Measurements from ENCODE around the gene TRHDE. TPM values are rescaled to one million over a fixed set of nuclear protein-coding genes. Genes with fewer than 3 reads are reported as not detected.

Gene TRHDE
- total and polyA plus RNA-seq, 2 donors (not counting 3 experiments of a cell fraction or from before 2014, with no cell fraction given): not detected

GRCh38 chr12:72509891-72510290, 237.7 kb downstream of the TRHDE start:
- H3K79me2 ChIP-seq (ENCODE audit: control insufficient read depth, insufficient read depth, low read length): no peaks in the 10 kb centered on the region
- no peaks in the 10 kb centered on the region for H3K9me1 ChIP-seq (replicated peaks; ENCODE audit: control insufficient read depth, extremely low read depth, insufficient read depth, low read length)
- ChIA-PET POLR2A (no interaction called here), CTCF (no interaction called here)
- intact Hi-C loops (cut with micrococcal nuclease): no loop called here
- no peak overlapping the region for H2AFZ ChIP-seq (ENCODE audit: low read depth, low read length)
- TF ChIP-seq CTCF (IDR thresholded peaks at IDR 0.05; ENCODE audit: extremely low read depth in 1 of 2, insufficient read depth in 1 of 2, low read depth in 1 of 2, low read length in 2 of 2) (no peak), FOS (IDR thresholded peaks at IDR 0.05; ENCODE audit: borderline replicate concordance, insufficient read depth, low read length) (no peak), MYC (IDR thresholded peaks at IDR 0.05; ENCODE audit: low read depth, low read length) (no peak), POLR2A (IDR thresholded peaks at IDR 0.05; ENCODE audit: low read depth, low read length) (no peak), GATA2 (IDR thresholded peaks at IDR 0.05; ENCODE audit: insufficient read depth, insufficient read length, low read depth, low read length) (no peak), MAX (IDR thresholded peaks at IDR 0.05; ENCODE audit: insufficient read depth, insufficient read length) (no peak), EZH2 (IDR thresholded peaks at IDR 0.05; ENCODE audit: borderline replicate concordance, low read depth, low read length, severe bottlenecking) (no peak), JUN (IDR thresholded peaks at IDR 0.05; ENCODE audit: borderline replicate concordance, insufficient read depth, insufficient read length, low read depth) (no peak), POLR2AphosphoS5 (IDR thresholded peaks at IDR 0.05; ENCODE audit: insufficient read depth, low read depth, low read length) (no peak)
- H4K20me1 ChIP-seq (replicated peaks; ENCODE audit: control insufficient read depth, extremely low read depth, insufficient read depth, low read length): no peaks in the 10 kb centered on the region
- DNase-seq (ENCODE audit: low read depth, low spot score) (no peak), FAIRE-seq (no peak)
- dilution Hi-C loops (cut with MboI; ENCODE audit: extremely low pct_ligation_motif_present, low sequenced_read_pairs): no loop called here
- H3K27me3 ChIP-seq (ENCODE audit: control insufficient read depth in 2 of 2, insufficient read depth in 2 of 2, low read length in 2 of 2): no peaks in the 10 kb centered on the region
- no peaks in the 10 kb centered on the region for H3K9me3 ChIP-seq (replicated peaks; ENCODE audit: control insufficient read depth, insufficient read depth, low read length)
- no peaks in the 10 kb centered on the region for H3K4me1 ChIP-seq (ENCODE audit: control insufficient read depth, extremely low read depth, insufficient read depth, low read length)
- no peaks in the 10 kb centered on the region for H3K36me3 ChIP-seq (ENCODE audit: control insufficient read depth in 2 of 2, extremely low read depth in 1 of 2, insufficient read depth in 2 of 2, low read length in 2 of 2)
- no peak overlapping the region for H3K9ac ChIP-seq (replicated peaks; ENCODE audit: extremely low read depth, insufficient read depth, low read length)
- BruUV-seq (replicated peaks): no TSS peak
- no peak overlapping the region for H3K27ac ChIP-seq (ENCODE audit: insufficient read depth, low read depth, low read length)
- no peak overlapping the region for H3K4me2 ChIP-seq (ENCODE audit: insufficient read depth, low read length)
- no peak overlapping the region for H3K4me3 ChIP-seq (replicated peaks in 1 of 3; ENCODE audit: insufficient read depth in 1 of 3, low read depth in 1 of 3, low read length in 3 of 3)
